GM12878 (cell line): ENCODE data around the gene USP11.

Experiments used
- EZH2 ChIP-seq: IDR thresholded peaks from 2 replicates; pipeline ENCODE4 v1.6.1; 2012; ENCODE audit warnings: low read depth, mild to moderate bottlenecking, control low read depth, inconsistent platforms, low read length, borderline replicate concordance; ENCODE audit not compliant: control insufficient read depth
- JUNB ChIP-seq: IDR thresholded peaks from 2 replicates; pipeline ENCODE4 v1.6.1; 2016; ENCODE audit warnings: antibody characterized with exemption, mild to moderate bottlenecking
- NFYB ChIP-seq: IDR thresholded peaks from 2 replicates; pipeline ENCODE4 v1.6.1; 2011; ENCODE audit warnings: low read depth, mild to moderate bottlenecking, low read length, improper control_type of control experiment, moderate library complexity; ENCODE audit not compliant: insufficient read depth
- POLR2A ChIP-seq: IDR thresholded peaks from 2 replicates; pipeline ENCODE4 v1.6.1; 2011; ENCODE audit warnings: low read depth, mild to moderate bottlenecking, low read length
- SREBF2 ChIP-seq: IDR thresholded peaks from 2 replicates; pipeline ENCODE4 v1.6.1; 2012; ENCODE audit warnings: mild to moderate bottlenecking, low read length
- ZNF274 ChIP-seq: IDR thresholded peaks from one replicate; pipeline ENCODE4 v1.8.0; 2011; ENCODE audit not compliant: insufficient read length, insufficient read depth
- TF ChIP-seq, protein P1 (sequence below): IDR thresholded peaks from 2 replicates; pipeline ENCODE4 v1.6.1; 2011; ENCODE audit warnings: mild to moderate bottlenecking, low read depth, low read length, moderate library complexity; ENCODE audit not compliant: insufficient replicate concordance
- TF ChIP-seq, protein P2 (sequence below), 3 experiments: IDR thresholded peaks in 2 of 3; conservative IDR thresholded peaks in 1 of 3; 2 replicates each; pipeline ENCODE4 v1.5.1; 2011; ENCODE audit warnings: low read depth in 3 of 3, low read length in 3 of 3, mild to moderate bottlenecking in 3 of 3, control low read depth in 2 of 3, moderate library complexity in 2 of 3, inconsistent platforms in 1 of 3, mixed read lengths in 1 of 3; ENCODE audit not compliant: control insufficient read depth in 2 of 3, insufficient read depth in 1 of 3; ENCODE audit errors: extremely low read depth in 1 of 3

DNA sequence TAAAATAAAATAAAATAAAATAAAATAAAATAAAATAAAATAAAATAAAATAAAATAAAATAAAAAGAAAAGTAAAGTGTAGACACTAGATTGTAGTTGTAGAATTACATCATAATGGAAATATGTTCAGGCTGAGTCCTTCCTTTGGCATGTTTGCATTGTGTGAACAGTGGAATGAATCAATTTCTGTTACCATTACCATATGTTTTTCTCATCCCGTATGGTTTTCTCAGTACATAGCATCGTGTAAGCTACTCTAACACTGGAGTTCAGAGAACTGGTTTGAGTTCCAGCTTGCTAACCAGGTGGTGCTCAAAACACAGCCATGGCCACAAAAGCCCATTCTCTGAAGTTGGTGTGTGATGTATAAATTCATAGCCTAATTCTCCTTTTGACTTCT, 45.9 kb downstream of the USP11 start:
- TF ChIP-seq EZH2 (no peak), POLR2A (no peak), SREBF2 (no peak), ZNF274 (no peak), NFYB (no peak), JUNB (no peak)
- TF ChIP-seq, protein P1, sequence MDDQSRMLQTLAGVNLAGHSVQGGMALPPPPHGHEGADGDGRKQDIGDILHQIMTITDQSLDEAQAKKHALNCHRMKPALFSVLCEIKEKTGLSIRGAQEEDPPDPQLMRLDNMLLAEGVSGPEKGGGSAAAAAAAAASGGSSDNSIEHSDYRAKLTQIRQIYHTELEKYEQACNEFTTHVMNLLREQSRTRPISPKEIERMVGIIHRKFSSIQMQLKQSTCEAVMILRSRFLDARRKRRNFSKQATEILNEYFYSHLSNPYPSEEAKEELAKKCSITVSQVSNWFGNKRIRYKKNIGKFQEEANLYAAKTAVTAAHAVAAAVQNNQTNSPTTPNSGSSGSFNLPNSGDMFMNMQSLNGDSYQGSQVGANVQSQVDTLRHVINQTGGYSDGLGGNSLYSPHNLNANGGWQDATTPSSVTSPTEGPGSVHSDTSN: no peak
- TF ChIP-seq, protein P2, sequence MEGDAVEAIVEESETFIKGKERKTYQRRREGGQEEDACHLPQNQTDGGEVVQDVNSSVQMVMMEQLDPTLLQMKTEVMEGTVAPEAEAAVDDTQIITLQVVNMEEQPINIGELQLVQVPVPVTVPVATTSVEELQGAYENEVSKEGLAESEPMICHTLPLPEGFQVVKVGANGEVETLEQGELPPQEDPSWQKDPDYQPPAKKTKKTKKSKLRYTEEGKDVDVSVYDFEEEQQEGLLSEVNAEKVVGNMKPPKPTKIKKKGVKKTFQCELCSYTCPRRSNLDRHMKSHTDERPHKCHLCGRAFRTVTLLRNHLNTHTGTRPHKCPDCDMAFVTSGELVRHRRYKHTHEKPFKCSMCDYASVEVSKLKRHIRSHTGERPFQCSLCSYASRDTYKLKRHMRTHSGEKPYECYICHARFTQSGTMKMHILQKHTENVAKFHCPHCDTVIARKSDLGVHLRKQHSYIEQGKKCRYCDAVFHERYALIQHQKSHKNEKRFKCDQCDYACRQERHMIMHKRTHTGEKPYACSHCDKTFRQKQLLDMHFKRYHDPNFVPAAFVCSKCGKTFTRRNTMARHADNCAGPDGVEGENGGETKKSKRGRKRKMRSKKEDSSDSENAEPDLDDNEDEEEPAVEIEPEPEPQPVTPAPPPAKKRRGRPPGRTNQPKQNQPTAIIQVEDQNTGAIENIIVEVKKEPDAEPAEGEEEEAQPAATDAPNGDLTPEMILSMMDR (IDR thresholded peaks at IDR 0.05 in 2 of 3, conservative IDR thresholded peaks at IDR 0.05 in 1 of 3; ENCODE audit: control insufficient read depth in 2 of 3, extremely low read depth in 1 of 3, insufficient read depth in 1 of 3, low read depth in 3 of 3, low read length in 3 of 3): no peak
